Ascending aorta (tissue), 2 donors: ENCODE results near the gene NEDD9. TPM values are rescaled to one million over a fixed set of nuclear protein-coding genes. Genes with fewer than 3 reads are reported as not detected.

Source experiments
- DNase-seq, 2 donors: peaks; one replicate each; pipeline ENCODE4 v3.0.0-alpha.2; 2019; ENCODE audit warnings: low spot score in 2 of 2
- H3K27ac ChIP-seq, 2 donors: fragments of 200-600 bp; sonication (generic); one replicate each; pipeline ENCODE4 v1.5.1; 2016 to 2017; ENCODE audit warnings: mild to moderate bottlenecking in 1 of 2
- H3K27me3 ChIP-seq: fragments of 200-600 bp; sonication (generic); one replicate; pipeline ENCODE4 v1.5.1; 2017
- H3K36me3 ChIP-seq, 2 donors: fragments of 200-600 bp; sonication (generic); one replicate each; pipeline ENCODE4 v1.5.1; 2016
- H3K4me1 ChIP-seq, 2 donors: fragments of 200-600 bp; sonication (generic); one replicate each; pipeline ENCODE4 v1.5.1; 2016 to 2017; ENCODE audit warnings: mild to moderate bottlenecking in 1 of 2
- H3K4me3 ChIP-seq, 2 donors: fragments of 200-600 bp; sonication (generic); one replicate each; pipeline ENCODE4 v1.5.1; 2016 to 2017; ENCODE audit warnings: mild to moderate bottlenecking in 1 of 2
- H3K9me3 ChIP-seq, 2 donors: fragments of 200-600 bp; sonication (generic); one replicate each; pipeline ENCODE4 v1.5.1; 2016
- CTCF ChIP-seq, 3 experiments: fragments of 200-600 bp in 2 of 3; fragments of 450-650 bp in 1 of 3; sonication (generic) in 2 of 3; IDR thresholded peaks; one replicate each; pipeline ENCODE4 v1.5.1; 2016 to 2019; ENCODE audit warnings: antibody characterized with exemption in 3 of 3, mild to moderate bottlenecking in 1 of 3, moderate library complexity in 1 of 3
- intact Hi-C: fragments of 100-400 bp; cut with DNase I; formaldehyde crosslinking; loops from one replicate; pipeline ENCODE4 v1.15.1; 2023
- total RNA-seq: library from RNA; depleted of rRNA; stranded (reverse); fragments of >200 nt; gene quantifications from one replicate; pipeline ENCODE4 v1.1.0, GENCODE V29; 2016

Gene NEDD9
- total RNA-seq, 1 donor from 2014 or later = 150 TPM

GRCh38 chr6:11164717-11165646, 67.5 kb downstream of the NEDD9 start:
- intact Hi-C loops = no loop called here
- TF ChIP-seq CTCF (IDR thresholded peaks at IDR 0.05) = no peak
- no peaks in the 10 kb centered on the region for H3K36me3 ChIP-seq
- H3K4me3 ChIP-seq = no peak overlapping the region
- no peak overlapping the region for H3K27ac ChIP-seq
- no peaks in the 10 kb centered on the region for H3K4me1 ChIP-seq
- H3K27me3 ChIP-seq = no peaks in the 10 kb centered on the region
- no peak for DNase-seq
- no peaks in the 10 kb centered on the region for H3K9me3 ChIP-seq

- Histone ChIP-seq H3K4me3 (no peak overlapping the region), H3K36me3 (no peaks in the 10 kb centered on the region), H3K9me3 (no peaks in the 10 kb centered on the region), H3K27me3 (no peaks in the 10 kb centered on the region), H3K27ac (no peak overlapping the region), H3K4me1 (no peaks in the 10 kb centered on the region)
- no peak for TF ChIP-seq CTCF (IDR thresholded peaks at IDR 0.05)
- no peak for DNase-seq
- intact Hi-C loops = no loop called here
Measured at GRCh38 chr6:11163932-11164331, 68.5 kb downstream of the NEDD9 start.

GRCh38 chr6:11162262-11162661, 70.2 kb downstream of the NEDD9 start:
- intact Hi-C loops = no loop called here
- TF ChIP-seq CTCF (IDR thresholded peaks at IDR 0.05) = no peak
- Histone ChIP-seq H3K36me3 (no peaks in the 10 kb centered on the region), H3K9me3 (peaks cover 0 to 3% of the 10 kb centered on the region in 2 donors), H3K4me1 (no peaks in the 10 kb centered on the region), H3K4me3 (no peak overlapping the region), H3K27ac (no peak overlapping the region), H3K27me3 (no peaks in the 10 kb centered on the region)
- no peak for DNase-seq

- Histone ChIP-seq H3K4me1 (no peaks in the 10 kb centered on the region), H3K27me3 (no peaks in the 10 kb centered on the region), H3K4me3 (no peak overlapping the region), H3K36me3 (no peaks in the 10 kb centered on the region), H3K27ac (no peak overlapping the region), H3K9me3 (peaks cover 0 to 5% of the 10 kb centered on the region in 2 donors)
- TF ChIP-seq CTCF (IDR thresholded peaks at IDR 0.05) = no peak
- intact Hi-C loops = no loop called here
- DNase-seq = no peak
Measured at GRCh38 chr6:11161031-11161956, 71.2 kb downstream of the NEDD9 start.

- H3K4me3 ChIP-seq = no peak overlapping the region
- H3K4me1 ChIP-seq = no peaks in the 10 kb centered on the region
- DNase-seq = no peak
- H3K27me3 ChIP-seq = no peaks in the 10 kb centered on the region
- intact Hi-C loops = no loop called here
- peaks cover 0 to 5% of the 10 kb centered on the region in 2 donors for H3K9me3 ChIP-seq
- H3K27ac ChIP-seq = no peak overlapping the region
- H3K36me3 ChIP-seq = no peaks in the 10 kb centered on the region
- no peak for TF ChIP-seq CTCF (IDR thresholded peaks at IDR 0.05)
Measured at GRCh38 chr6:11160199-11160598, 72.3 kb downstream of the NEDD9 start.
